GM18873 (cell line): Measurements from ENCODE around the gene CLCN3.
"Not testable (repeated sequence)": the region's sequence is repeated elsewhere in the genome, so short reads cannot be mapped to it uniquely, and the experiment has no call there.

Experiments
- ATAC-seq: cut with Tn5 transposase; IDR thresholded peaks from one replicate; pipeline ENCODE4 v1.9.1; 2021; ENCODE audit warnings: mild to moderate bottlenecking, moderate library complexity, moderate number of reproducible peaks; ENCODE audit not compliant: unreplicated experiment, low FRiP score

Gene CLCN3

GRCh38 chr4:169682372-169683047 lies 62.1 kb downstream of the CLCN3 start:
- ATAC-seq: no peak

GRCh38 chr4:169689681-169690080 lies 69.3 kb downstream of the CLCN3 start:
- no peak for ATAC-seq

- no peak for ATAC-seq
Observed at GRCh38 chr4:169690787-169691186, 70.4 kb downstream of the CLCN3 start.

GRCh38 chr4:169698331-169698730 lies 78.0 kb downstream of the CLCN3 start:
- no peak for ATAC-seq

GRCh38 chr4:169707958-169708643 lies 87.7 kb downstream of the CLCN3 start:
- no peak for ATAC-seq

- no peak for ATAC-seq
Observed at GRCh38 chr4:169715826-169716225, 95.4 kb downstream of the CLCN3 start.

GRCh38 chr4:169716677-169717076 lies 96.3 kb downstream of the CLCN3 start:
- no peak for ATAC-seq

GRCh38 chr4:169720529-169720928 lies 100.2 kb downstream of the CLCN3 start:
- no peak for ATAC-seq

GRCh38 chr4:169723207-169723965 lies 103.0 kb downstream of the CLCN3 start:
- no peak for ATAC-seq

GRCh38 chr4:169724260-169724659 lies 103.9 kb downstream of the CLCN3 start:
- no peak for ATAC-seq

GRCh38 chr4:169727616-169728015 lies 107.2 kb downstream of the CLCN3 start:
- ATAC-seq: no peak

GRCh38 chr4:169730564-169730963 lies 110.2 kb downstream of the CLCN3 start:
- no peak for ATAC-seq

- not testable (repeated sequence) for ATAC-seq
Observed at GRCh38 chr4:169738604-169739003, 118.2 kb downstream of the CLCN3 start.

GRCh38 chr4:169741569-169741968 lies 121.2 kb downstream of the CLCN3 start:
- ATAC-seq: no peak

GRCh38 chr4:169744601-169745000 lies 124.2 kb downstream of the CLCN3 start:
- no peak for ATAC-seq

GRCh38 chr4:169745291-169745690 lies 124.9 kb downstream of the CLCN3 start:
- no peak for ATAC-seq

GRCh38 chr4:169756971-169757574 lies 136.7 kb downstream of the CLCN3 start:
- peak; percentile 29 for ATAC-seq

- peak; percentile 93 for ATAC-seq
Observed at GRCh38 chr4:169757575-169758184, 137.3 kb downstream of the CLCN3 start, which contains the start of gene HPF1. Gene HPF1, minus strand, starts transcription at chr4:169757944. Its CDS starts 67 bp downstream, at chr4:169757877.

GRCh38 chr4:169758401-169758962 lies 138.1 kb downstream of the CLCN3 start:
- ATAC-seq: no peak

GRCh38 chr4:169761846-169762245 lies 141.5 kb downstream of the CLCN3 start:
- no peak for ATAC-seq
